ENCODE data around the gene SEMA3C. TPM values are rescaled to one million over a fixed set of nuclear protein-coding genes. Genes with fewer than 3 reads are reported as not detected.

The SEMA3C gene
- total and polyA plus RNA-seq, 2 experiments from 2014 or later, result 15.5 to 53.5 TPM

- H3K4me3 ChIP-seq, result no peak overlapping the region
- peaks cover 4% of the 10 kb centered on the region for H3K4me1 ChIP-seq (ENCODE audit: low read depth)
- DNase-seq (ENCODE audit: low read depth in 1 of 2, low spot score in 1 of 2), result no peak
- TF ChIP-seq, protein P1, sequence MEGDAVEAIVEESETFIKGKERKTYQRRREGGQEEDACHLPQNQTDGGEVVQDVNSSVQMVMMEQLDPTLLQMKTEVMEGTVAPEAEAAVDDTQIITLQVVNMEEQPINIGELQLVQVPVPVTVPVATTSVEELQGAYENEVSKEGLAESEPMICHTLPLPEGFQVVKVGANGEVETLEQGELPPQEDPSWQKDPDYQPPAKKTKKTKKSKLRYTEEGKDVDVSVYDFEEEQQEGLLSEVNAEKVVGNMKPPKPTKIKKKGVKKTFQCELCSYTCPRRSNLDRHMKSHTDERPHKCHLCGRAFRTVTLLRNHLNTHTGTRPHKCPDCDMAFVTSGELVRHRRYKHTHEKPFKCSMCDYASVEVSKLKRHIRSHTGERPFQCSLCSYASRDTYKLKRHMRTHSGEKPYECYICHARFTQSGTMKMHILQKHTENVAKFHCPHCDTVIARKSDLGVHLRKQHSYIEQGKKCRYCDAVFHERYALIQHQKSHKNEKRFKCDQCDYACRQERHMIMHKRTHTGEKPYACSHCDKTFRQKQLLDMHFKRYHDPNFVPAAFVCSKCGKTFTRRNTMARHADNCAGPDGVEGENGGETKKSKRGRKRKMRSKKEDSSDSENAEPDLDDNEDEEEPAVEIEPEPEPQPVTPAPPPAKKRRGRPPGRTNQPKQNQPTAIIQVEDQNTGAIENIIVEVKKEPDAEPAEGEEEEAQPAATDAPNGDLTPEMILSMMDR (IDR thresholded peaks at IDR 0.05; ENCODE audit: low read depth, low read length), result no peak
- H3K36me3 ChIP-seq, result peaks cover 2% of the 10 kb centered on the region
- no peaks in the 10 kb centered on the region for H3K27me3 ChIP-seq
- H3K27ac ChIP-seq, result no peak overlapping the region
- no peaks in the 10 kb centered on the region for H3K9me3 ChIP-seq (ENCODE audit: low read depth)
Observed at GRCh38 chr7:80802527-80802926, 116.3 kb downstream of the SEMA3C start.

GRCh38 chr7:80794631-80795573 lies 123.9 kb downstream of the SEMA3C start:
- Histone ChIP-seq H3K4me3 (no peak overlapping the region), H3K36me3 (peaks cover 5% of the 10 kb centered on the region), H3K27me3 (no peaks in the 10 kb centered on the region), H3K4me1 (ENCODE audit: low read depth) (peaks cover 30% of the 10 kb centered on the region), H3K9me3 (ENCODE audit: low read depth) (no peaks in the 10 kb centered on the region), H3K27ac (no peak overlapping the region)
- TF ChIP-seq, protein P1 (IDR thresholded peaks at IDR 0.05; ENCODE audit: low read depth, low read length), result no peak
- peak in 1 of 2 donors; percentile 47 for DNase-seq (ENCODE audit: low read depth in 1 of 2, low spot score in 1 of 2)

DNA sequence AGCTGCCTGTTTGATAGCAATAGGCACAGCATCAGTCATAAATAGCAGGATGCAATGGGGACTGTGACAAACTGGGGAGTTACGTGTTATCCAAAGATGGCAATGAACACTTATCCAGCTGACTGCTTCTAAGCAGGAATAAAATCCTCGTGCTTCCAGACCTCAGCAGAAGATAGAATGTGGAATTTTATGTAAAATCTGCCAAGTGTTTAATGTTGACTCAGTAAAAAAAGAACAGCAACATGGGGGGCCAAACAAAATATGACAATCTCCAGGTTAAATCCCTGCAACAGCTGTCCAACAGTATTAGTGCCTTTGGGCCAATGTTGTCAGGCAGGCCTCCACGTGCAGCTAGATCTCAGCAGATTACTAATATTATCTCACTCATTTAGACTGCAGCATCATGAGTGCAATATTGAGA lies 127.3 kb downstream of the SEMA3C start:
- Histone ChIP-seq H3K27ac (peak overlapping the region; percentile 40), H3K4me3 (no peak overlapping the region), H3K9me3 (ENCODE audit: low read depth) (no peaks in the 10 kb centered on the region), H3K36me3 (no peaks in the 10 kb centered on the region), H3K4me1 (ENCODE audit: low read depth) (peaks cover 30% of the 10 kb centered on the region), H3K27me3 (no peaks in the 10 kb centered on the region)
- DNase-seq (ENCODE audit: low read depth in 1 of 2, low spot score in 1 of 2), result no peak
- TF ChIP-seq, protein P1 (IDR thresholded peaks at IDR 0.05; ENCODE audit: low read depth, low read length), result no peak

- TF ChIP-seq, protein P1 (IDR thresholded peaks at IDR 0.05; ENCODE audit: low read depth, low read length), result no peak
- H3K9me3 ChIP-seq (ENCODE audit: low read depth), result no peaks in the 10 kb centered on the region
- no peaks in the 10 kb centered on the region for H3K36me3 ChIP-seq
- H3K4me1 ChIP-seq (ENCODE audit: low read depth), result peaks cover 30% of the 10 kb centered on the region
- H3K27me3 ChIP-seq, result no peaks in the 10 kb centered on the region
- H3K4me3 ChIP-seq, result no peak overlapping the region
- peak overlapping the region; percentile 40 for H3K27ac ChIP-seq
- DNase-seq (ENCODE audit: low read depth in 1 of 2, low spot score in 1 of 2), result peak; percentile 32 to 54
Observed at GRCh38 chr7:80790877-80791276, 128.0 kb downstream of the SEMA3C start.

DNA sequence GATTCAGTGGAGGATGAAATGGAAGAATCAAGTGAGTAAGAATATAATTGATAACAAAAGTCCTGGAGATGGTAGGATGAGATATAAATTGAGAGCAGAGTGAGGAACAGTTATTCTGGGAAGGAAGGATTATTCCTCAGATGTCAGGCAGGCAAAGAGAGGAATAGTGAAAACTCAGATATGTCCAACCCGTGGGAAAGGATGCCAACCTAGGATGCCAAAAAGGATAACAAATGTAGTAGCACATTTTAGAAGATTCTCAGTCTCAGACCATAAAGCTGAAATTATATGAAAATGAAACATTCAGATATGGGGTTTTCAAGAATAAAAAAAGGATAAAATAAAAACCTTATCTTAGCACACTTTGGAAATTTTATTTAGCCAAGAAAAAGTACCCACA lies 131.1 kb downstream of the SEMA3C start:
- no peaks in the 10 kb centered on the region for H3K9me3 ChIP-seq (ENCODE audit: low read depth)
- H3K27me3 ChIP-seq, result no peaks in the 10 kb centered on the region
- no peak for DNase-seq (ENCODE audit: low read depth in 1 of 2, low spot score in 1 of 2)
- no peak overlapping the region for H3K4me3 ChIP-seq
- TF ChIP-seq, protein P1 (IDR thresholded peaks at IDR 0.05; ENCODE audit: low read depth, low read length), result no peak
- H3K4me1 ChIP-seq (ENCODE audit: low read depth), result peaks cover 32% of the 10 kb centered on the region
- no peaks in the 10 kb centered on the region for H3K36me3 ChIP-seq
- H3K27ac ChIP-seq, result no peak overlapping the region
